HG03108 (cell line): ENCODE data around the gene PTPRD.

ENCODE experiments used
- ATAC-seq: cut with Tn5 transposase; IDR thresholded peaks from one replicate; pipeline ENCODE4 v1.9.1; 2021; ENCODE audit warnings: moderate library complexity; ENCODE audit not compliant: unreplicated experiment

The PTPRD gene

DNA sequence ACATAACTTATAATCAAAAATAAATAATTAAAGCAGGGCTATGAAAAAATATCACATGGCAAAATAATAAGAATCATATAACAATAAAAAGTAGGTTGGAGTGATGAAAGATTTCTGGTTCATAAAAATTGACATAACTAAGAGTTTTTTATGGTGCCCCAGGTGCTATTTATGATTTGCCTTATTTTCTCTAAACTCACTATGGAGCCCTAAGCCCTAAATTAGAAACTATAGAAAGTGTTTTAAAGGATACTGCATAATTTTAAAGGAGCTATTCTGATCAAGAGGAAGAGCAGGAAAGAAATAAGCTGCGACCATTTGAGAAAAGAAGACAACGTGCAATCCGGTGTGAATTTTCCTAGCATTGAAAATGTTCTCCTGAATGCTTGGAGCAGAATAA lies 2178.2 kb downstream of the PTPRD start:
- no peak for ATAC-seq

- no peak for ATAC-seq
Observed at GRCh38 chr9:8432224-8432623, 2180.6 kb downstream of the PTPRD start.

DNA sequence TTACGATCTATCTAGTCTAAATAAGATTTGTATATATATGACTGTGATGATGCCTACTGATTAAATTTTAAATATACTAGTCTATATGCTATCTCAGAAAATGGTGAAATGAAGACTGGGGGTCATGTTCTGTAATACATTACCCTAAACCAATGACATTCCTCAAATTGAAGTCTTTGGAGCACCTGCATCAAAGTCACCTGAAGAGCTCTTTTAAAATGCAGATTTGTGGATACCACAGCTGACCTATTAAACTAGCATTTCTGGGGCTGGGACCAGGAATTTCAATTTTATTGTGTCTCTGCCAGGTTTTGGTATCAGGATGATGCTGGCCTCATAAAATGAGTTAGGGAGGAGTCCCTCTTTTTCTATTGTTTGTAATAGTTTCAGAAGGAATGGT lies 2181.3 kb downstream of the PTPRD start:
- ATAC-seq: no peak

- ATAC-seq: no peak
Observed at GRCh38 chr9:8430945-8431344, 2181.9 kb downstream of the PTPRD start.

DNA sequence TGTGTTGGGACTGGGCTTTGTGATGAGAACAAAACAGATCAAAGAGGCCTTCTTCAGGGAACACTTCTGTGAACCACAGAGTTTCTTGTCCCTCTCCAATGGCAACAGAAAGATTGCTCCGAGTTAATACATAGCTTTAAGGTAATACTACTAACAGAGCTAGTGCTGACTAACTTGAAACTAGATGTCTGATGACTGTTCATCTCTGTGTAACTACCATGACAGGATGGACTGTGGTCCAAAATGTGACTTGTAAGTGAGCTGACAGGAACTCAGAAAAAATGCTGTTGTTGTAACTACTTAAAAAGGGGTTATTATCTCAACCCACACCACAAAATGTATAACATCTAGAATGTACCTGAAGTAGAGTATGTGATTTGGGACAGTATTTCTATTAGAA lies 2183.0 kb downstream of the PTPRD start:
- no peak for ATAC-seq

DNA sequence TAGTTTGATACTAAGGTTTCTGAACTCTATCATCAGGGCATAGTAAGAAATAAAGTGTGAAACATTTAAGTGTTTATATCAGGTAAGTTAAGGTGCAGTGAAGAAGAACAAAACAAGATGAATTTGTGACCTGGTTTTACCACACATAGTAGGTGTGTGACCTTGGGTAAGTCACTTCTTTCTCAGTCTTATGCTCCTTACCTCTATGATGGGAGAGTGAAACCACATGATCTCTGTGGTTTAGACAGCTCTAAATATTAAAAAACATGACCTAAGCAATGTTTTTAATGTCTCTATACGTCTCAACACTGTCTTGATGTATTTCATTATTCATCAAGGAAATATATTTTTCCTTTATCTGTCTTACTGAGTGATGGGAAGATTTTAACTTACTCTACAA lies 2183.6 kb downstream of the PTPRD start:
- no peak for ATAC-seq

DNA sequence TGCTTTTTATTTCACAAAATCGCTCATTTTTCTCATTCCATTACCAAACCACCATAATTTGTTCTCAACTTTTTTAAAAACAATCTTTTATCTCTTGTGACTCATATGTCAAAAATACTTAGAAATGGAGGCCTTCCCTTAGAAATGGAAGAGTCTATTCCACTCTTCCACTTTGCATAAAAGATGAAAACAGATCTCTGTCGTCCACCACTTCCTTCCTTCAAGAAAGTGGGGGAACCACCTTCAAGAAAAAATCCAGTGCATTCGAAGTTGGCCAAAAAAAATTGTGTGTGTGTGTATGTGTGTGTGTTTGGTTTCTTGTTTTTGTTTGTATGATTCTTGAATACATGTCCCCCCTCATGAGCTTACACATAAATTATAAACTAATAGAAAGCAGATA lies 2184.4 kb downstream of the PTPRD start:
- peak; percentile 46 for ATAC-seq

DNA sequence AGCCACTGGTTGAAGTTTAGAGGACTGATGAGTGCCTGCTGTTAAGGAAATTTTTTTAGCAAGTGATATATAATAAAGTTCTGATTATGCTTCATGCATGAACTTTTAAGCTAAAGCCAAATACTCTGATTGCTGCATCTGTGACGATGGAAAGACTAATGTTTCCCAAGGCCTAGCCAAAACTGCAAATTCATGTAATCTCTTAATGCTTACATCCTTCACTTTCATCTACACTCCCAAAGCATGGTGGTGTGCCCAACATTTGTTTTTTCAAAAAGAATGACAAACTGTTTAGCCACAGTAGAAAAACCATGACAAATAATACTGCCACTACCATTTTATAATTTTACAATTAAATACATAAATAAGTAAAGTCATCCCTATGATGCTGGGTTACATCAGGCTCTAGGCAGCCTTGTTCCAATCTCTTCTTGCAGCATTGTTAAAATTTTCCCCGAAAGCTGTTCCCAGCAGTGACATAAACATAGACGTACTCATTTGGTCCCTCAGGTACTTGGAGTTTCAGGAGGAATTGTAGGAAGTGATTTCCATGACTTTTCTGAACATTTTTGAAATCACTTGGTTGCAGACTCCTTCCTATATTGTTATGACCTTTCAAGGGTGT lies 2187.9 kb downstream of the PTPRD start:
- no peak for ATAC-seq

DNA sequence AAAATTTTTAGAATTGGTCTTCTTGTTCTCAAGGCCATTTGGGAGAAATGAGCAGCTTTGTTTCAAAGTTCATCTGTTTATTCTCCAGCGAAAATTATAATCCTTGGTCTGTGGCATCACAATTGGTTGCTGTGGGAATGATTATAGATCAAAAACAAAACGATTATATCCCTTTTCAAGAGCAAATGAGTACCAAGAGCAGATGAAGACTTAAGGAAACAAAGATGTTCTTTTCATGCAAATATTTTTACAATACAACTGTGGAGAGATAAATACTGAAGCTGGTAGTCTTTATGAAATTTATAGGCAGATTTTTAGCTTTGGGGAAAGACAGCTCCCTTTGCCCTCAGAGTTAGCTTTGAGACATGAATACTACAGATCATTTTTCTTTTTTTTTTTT lies 2192.4 kb downstream of the PTPRD start:
- ATAC-seq: no peak

DNA sequence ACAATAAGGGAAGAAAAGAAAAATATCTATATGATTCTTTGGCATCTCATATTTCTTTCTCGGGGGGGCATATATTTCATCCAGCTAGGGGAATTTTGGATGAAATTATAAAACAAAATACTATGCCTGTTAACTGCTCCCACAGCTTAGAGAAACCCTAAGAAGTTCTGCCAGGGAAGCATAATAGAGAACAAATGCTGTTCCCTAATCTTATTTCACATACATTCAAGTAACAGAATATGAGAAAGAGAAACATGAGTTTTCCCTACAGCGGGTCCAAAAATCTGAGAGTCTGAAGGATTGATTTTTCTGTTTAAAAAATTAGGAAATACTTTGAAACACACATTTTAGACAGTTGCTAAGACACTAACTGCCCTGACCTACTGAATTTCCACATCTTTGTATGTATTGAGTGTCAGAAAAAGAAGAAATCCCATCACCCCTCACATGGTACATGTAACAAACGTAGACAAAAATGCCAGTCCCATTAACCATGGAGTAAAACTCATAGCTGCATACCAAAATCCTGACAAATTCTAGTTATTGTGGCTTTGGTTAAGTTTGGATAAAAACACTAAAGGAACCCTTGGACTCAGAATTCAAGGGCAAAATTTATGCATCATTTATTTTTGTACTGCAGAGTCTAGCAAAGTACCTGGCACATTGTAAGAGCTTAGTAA lies 2193.1 kb downstream of the PTPRD start:
- no peak for ATAC-seq

DNA sequence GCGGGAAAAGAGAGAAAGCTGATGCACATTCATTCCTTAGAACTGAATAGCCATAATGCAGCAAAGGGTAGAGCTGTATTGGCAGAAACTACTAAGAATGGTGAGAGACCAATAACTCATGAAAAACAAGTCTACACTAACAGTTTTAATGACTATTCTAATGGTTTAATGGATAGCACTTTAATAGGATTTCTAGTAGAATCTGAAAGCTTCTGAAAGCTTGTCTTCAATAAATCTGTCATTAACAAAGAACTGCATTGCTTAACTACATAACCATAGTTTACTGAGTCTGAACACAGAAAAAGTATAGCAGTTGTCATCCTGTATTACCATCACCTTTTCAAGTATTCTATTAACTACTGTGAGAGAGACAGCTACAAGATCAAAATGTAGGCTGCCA lies 2195.5 kb downstream of the PTPRD start:
- ATAC-seq: no peak

DNA sequence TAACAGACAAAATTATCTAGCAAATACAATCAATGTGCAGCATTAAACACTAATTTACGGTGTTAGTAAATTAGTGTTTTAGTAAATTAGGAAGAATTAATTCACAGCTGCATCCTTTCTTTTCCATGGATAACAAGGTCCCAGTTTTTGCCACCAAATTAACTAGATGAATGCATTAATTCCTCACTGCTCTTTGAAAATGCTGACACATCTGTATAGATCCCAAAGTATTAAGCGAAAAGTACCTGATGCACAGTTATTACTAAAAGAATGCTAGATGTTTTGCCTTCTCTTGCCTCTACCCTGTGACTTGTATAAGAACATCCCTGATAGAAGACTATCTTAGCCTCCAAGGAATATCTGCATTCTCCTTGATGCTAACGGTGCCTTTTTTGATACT lies 2200.5 kb downstream of the PTPRD start:
- no peak for ATAC-seq

DNA sequence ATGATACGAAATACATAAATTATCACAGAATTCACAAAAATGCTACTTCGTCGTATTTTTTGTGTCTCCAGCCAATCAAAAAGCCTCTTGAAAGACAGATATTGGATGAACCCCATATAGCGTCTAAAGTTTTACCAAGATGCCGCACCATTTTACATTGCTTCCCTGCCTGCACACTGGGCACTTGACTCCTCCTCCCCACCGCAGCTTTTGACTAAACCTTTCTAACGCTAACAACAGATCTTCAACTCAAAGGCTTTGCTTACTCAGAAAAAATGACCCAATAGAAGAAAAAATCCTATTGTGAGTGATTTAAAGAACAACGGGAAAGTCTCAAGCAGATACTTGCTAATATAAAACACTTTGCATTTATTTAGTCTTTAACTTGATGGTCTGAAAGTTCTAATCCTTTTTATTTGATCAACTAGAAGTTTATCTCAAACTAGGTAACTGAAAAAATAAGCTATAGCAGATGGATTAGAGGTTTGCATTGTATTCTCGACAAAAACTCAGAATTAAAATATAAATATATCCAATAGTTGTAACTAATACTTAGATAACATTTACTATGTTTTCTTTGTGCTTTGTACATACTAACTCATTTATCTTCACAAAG lies 2204.1 kb downstream of the PTPRD start:
- no peak for ATAC-seq

DNA sequence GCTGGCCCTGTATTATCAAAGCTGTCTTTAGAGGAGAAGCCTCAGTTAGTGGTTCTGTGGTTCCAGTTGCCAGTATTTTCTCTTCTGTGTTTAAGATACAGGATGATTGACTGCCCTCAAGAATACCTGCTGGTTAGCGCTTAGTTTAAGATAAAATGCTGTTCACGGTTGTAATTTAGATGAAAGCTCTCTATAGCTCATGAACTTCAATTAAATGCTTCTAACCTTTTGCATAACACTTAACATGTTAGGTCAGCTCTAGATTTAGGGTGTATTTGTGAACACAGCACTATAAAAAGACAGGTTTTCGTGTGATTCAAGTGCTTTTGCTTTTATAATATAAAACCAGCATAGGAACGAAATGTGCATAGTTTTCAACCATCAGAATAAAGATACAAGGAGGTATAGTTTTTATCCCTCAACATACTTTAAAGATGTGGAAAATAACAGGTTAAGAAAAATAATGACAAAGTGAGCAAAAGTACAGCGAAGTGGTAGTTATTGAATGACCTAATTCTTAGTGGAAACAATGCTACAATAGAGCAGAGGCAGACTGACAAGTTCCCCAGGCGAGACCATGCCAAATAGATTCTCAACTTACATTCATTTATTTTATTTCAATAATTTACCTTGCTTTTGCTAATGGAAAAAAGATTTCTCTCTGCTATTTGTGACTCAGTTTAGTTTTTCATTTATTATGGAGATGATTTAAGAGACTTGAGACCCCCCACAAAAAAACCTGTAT lies 2210.7 kb downstream of the PTPRD start:
- ATAC-seq: no peak

GRCh38 chr9:8400378-8400777 lies 2212.4 kb downstream of the PTPRD start:
- ATAC-seq: no peak

DNA sequence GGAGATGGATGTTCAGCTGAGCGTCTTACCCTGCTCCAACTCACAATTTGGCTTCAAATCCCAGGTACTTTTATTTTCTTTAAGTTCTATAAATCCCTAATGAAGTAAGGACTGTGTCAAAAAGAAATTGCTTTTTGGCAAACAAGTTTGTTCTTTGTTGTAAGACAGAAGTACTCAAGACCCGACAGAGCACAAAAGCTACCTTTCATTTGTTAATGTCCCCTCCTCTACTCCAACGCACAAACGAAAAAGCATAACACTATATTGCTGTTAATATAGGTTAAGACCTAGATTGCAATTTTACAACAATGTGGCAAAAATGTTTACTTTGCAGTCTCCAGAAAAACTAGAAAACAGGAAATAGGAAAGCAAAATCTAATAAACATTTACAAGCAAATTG lies 2217.8 kb downstream of the PTPRD start:
- ATAC-seq: no peak

DNA sequence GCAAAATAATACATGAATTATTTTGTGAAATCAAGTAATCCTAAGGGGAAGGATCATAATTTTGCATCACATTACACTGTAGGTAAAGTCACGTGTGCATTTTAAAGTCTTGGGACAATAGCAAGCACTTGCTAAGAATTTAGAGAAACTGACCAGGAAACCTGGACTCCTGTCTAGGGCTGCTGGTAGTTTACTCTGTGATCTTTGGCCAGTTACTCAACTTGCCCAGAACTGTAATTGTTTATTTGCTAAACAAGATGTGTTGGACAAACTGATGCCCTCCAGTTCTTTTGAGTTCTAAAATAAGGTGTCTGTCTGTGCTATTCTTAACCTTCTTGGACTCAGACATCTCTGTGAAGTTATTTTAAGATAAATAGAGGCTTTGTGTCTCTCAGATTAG lies 2218.5 kb downstream of the PTPRD start:
- no peak for ATAC-seq

DNA sequence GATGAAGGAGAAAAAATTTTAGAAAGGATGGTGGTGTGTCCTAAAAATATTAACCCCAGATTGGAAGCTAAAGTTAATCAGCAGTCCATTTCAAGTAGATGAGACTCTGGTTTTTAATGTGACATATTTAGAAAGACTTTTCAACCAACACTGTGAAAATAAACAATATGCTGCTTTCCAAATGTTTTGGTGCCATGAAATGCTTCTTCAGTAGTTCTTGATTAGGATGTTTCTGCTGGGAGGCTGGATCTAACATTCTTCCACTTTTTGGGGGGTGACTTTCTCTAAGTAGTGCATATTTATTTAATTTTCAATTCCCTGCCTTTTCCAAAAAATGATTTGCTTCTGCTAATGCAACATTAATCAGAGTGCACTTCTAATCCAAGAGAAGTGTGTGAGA lies 2219.9 kb downstream of the PTPRD start:
- ATAC-seq: no peak

DNA sequence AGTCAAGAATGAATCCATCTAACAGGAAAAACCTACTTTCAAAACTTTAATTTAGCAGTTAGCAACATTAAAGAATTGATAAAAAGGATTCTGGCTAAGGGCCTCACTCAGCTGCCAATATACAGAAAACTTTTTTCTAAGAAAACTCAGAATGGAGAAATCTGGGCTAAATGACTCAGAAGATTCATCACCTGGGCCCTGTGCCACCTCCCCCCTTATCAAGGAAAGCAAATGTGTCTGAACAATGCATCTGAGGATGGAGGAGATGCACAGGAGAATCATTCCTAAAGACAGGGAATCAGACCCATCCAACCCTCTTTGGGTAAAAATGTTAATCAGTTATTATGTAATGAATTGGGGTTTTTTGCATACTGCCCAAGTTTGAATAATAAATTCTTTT lies 2221.2 kb downstream of the PTPRD start:
- no peak for ATAC-seq

DNA sequence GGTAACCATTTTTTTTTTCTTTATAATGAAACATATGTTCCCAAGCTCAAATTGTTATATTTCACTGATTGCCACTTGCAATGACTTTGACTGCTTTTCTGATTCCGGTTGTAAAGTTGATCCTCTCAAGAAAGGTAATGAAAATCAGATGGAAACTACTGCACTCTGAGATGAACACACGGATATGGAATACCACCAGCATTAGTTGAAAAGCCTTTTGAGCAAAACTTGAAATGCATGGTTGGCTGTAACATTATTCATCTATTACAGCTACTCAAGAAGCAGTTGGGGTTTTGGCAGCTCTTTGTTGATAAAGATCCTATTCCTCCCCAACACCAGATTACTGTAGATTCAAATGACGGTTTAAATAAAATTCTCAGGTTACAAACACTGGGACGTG lies 2221.7 kb downstream of the PTPRD start:
- no peak for ATAC-seq

- no peak for ATAC-seq
Observed at GRCh38 chr9:8390571-8390970, 2222.2 kb downstream of the PTPRD start.

DNA sequence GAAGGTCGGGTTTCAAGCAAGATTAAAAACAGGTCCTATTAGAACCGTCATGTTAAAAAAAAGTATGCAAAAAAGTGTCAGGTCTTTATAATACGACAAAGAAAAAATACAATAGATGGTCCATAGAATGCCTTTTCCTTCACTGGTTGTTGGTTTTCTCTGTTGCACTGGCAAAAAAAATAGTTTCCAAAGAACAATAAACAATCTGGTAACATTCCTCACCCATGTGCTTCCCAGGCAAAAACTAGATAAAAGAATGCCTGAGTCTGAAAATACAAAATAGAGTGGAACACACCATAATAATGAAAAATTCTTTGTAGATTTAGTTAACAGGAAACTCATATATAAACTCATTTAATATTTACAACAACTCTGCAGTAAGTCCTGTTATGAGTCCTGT lies 2223.3 kb downstream of the PTPRD start:
- ATAC-seq: no peak
